Upper lobe of right lung (tissue), 1 donor: ENCODE measurements around the gene TPCN2. TPM values are rescaled to one million over a fixed set of nuclear protein-coding genes. Genes with fewer than 3 reads are reported as not detected.
"Not testable (repeated sequence)": the region's sequence is repeated elsewhere in the genome, so short reads cannot be mapped to it uniquely, and the experiment has no call there.

ENCODE experiments used
- ATAC-seq: fragments of 200-7000 bp; cut with Tn5 transposase; one replicate; pipeline ENCODE4 v1.9.1; 2020; ENCODE audit warnings: mild to moderate bottlenecking, moderate library complexity
- DNase-seq: peaks from one replicate; pipeline ENCODE4 v3.0.0-alpha.2; 2020
- H3K27ac ChIP-seq: fragments of 200-600 bp; one replicate; pipeline ENCODE4 v1.8.0; 2022
- H3K27me3 ChIP-seq: fragments of 200-600 bp; one replicate; pipeline ENCODE4 v1.8.0; 2022; ENCODE audit warnings: mild to moderate bottlenecking
- H3K36me3 ChIP-seq: fragments of 200-600 bp; one replicate; pipeline ENCODE4 v1.8.0; 2022
- H3K4me1 ChIP-seq: fragments of 200-600 bp; one replicate; pipeline ENCODE4 v1.8.0; 2022
- H3K4me3 ChIP-seq: fragments of 200-600 bp; one replicate; pipeline ENCODE4 v1.8.0; 2022; ENCODE audit warnings: mild to moderate bottlenecking
- H3K9me3 ChIP-seq: fragments of 200-600 bp; one replicate; pipeline ENCODE4 v1.8.0; 2022
- CTCF ChIP-seq: fragments of 200-600 bp; IDR thresholded peaks from one replicate; pipeline ENCODE4 v1.8.0; 2022; ENCODE audit warnings: antibody characterized with exemption
- intact Hi-C: fragments of 100-400 bp; cut with DNase I; formaldehyde crosslinking; loops from one replicate; pipeline ENCODE4 v1.11.0; 2022
- long read RNA-seq: library from polyadenylated mRNA; unstranded; transcript quantifications from one replicate; pipeline ENCODE4 v2.0.0, GENCODE V29; 2021
- total RNA-seq: library from RNA; stranded (reverse); fragmentation: NEBNext Ultra II Directional; extraction: Animal tissue kit (Norgen Biotek cat#: 25700); gene quantifications from one replicate; pipeline ENCODE4 v1.2.1, GENCODE V29; 2021
- donor health status: DM: no; HTN: yes; CAD: no; lungs with severe emphysema.

Gene TPCN2
- 16.6 TPM for total RNA-seq
- long read RNA-seq, transcript TPCN2-201 (25 exons, 2,931 nt): major isoform, 6 of 38 reads
- long read RNA-seq, partial matches to known transcripts: 7 of 38 reads
- long read RNA-seq, other reads (novel, unspliced or antisense): 25 of 38 reads

- H3K27ac ChIP-seq: peak within 1 kb of the TSS; percentile 85
- no peaks in the 10 kb centered on the region for H3K27me3 ChIP-seq
- intact Hi-C loops: no loop called here
- peaks cover 21% of the 10 kb centered on the region for H3K4me1 ChIP-seq
- no peaks in the 10 kb centered on the region for H3K9me3 ChIP-seq
- peak; percentile 96 for ATAC-seq
- TF ChIP-seq CTCF: no peak
- no peaks in the 10 kb centered on the region for H3K36me3 ChIP-seq
- DNase-seq: peak; percentile 96
- H3K4me3 ChIP-seq: peak within 1 kb of the TSS; percentile 98
Measured at GRCh38 chr11:69048694-69049489, at the start of gene TPCN2. TPCN2 (plus strand) TSS chr11:69048932; CDS start chr11:69048998, 66 bp downstream.

- DNase-seq: no peak
- Histone ChIP-seq H3K27ac (peak overlapping the region; percentile 42), H3K4me1 (peaks cover 9% of the 10 kb centered on the region), H3K9me3 (no peaks in the 10 kb centered on the region), H3K4me3 (no peak overlapping the region), H3K27me3 (peaks cover 3% of the 10 kb centered on the region), H3K36me3 (no peaks in the 10 kb centered on the region)
- no peak for ATAC-seq
- TF ChIP-seq CTCF: no peak
- intact Hi-C loops: no loop called here
Measured at GRCh38 chr11:68999093-68999747, 49.5 kb upstream of the TPCN2 start.

GRCh38 chr11:68999748-69000355, 48.9 kb upstream of the TPCN2 start:
- intact Hi-C loops: not testable (repeated sequence)

GRCh38 chr11:69000391-69000790, 48.3 kb upstream of the TPCN2 start:
- Histone ChIP-seq H3K9me3 (no peaks in the 10 kb centered on the region), H3K4me1 (peaks cover 9% of the 10 kb centered on the region), H3K4me3 (no peak overlapping the region), H3K36me3 (peaks cover 4% of the 10 kb centered on the region), H3K27ac (no peak overlapping the region), H3K27me3 (no peaks in the 10 kb centered on the region)
- DNase-seq: no peak
- no peak for ATAC-seq
- no peak for TF ChIP-seq CTCF
- intact Hi-C loops: no loop called here

More at GRCh38 chr11:68999748-69000355, 48.9 kb upstream of the TPCN2 start:
- not testable (repeated sequence) for H3K9me3 ChIP-seq, H3K27me3 ChIP-seq, H3K27ac ChIP-seq, H3K36me3 ChIP-seq, H3K4me1 ChIP-seq, ATAC-seq, H3K4me3 ChIP-seq
- DNase-seq: peak; percentile 31

- ATAC-seq: no peak
- peaks cover 9% of the 10 kb centered on the region for H3K4me1 ChIP-seq
- H3K4me3 ChIP-seq: no peak overlapping the region
- TF ChIP-seq CTCF: peak; percentile 46
- peak overlapping the region; percentile 42 for H3K27ac ChIP-seq
- intact Hi-C loops: no loop called here
- no peak for DNase-seq
- no peaks in the 10 kb centered on the region for H3K9me3 ChIP-seq
- H3K36me3 ChIP-seq: peaks cover 4% of the 10 kb centered on the region
- H3K27me3 ChIP-seq: no peaks in the 10 kb centered on the region
Measured at GRCh38 chr11:69000831-69001242, 47.9 kb upstream of the TPCN2 start.
